H1 (cell line): ENCODE data around the gene ZNF709. TPM values are rescaled to one million over a fixed set of nuclear protein-coding genes. Genes with fewer than 3 reads are reported as not detected.

Experiments
- CTCF ChIA-PET: fragments of 300-600 bp; sonication (Branson Sonifier 250); formaldehyde crosslinking; loops from one replicate; lab custom pipeline; 2021; ENCODE audit not compliant: partially characterized antibody; lab: Charles Lee
- POLR2A ChIA-PET: fragments of 300-600 bp; sonication (Branson Sonifier 250); formaldehyde crosslinking; loops from one replicate; lab custom pipeline; 2021; ENCODE audit warnings: inconsistent platforms; ENCODE audit not compliant: partially characterized antibody; lab: Charles Lee
- DNase-seq, 2 experiments: peaks; one replicate each; pipeline versions ENCODE4 v3.0.0 to v3.0.0-alpha.2; 2010 to 2022; ENCODE audit warnings: low spot score in 2 of 2, low read depth in 1 of 2, mixed read lengths in 1 of 2
- FAIRE-seq: peaks from 2 replicates; lab custom pipeline; 2011; peaks lifted over from hg19 to GRCh38; lab: Jason Lieb, UNC
- H2AFZ ChIP-seq: 2 replicates; pipeline ENCODE4 v1.8.1; 2012; ENCODE audit warnings: low read length, inconsistent platforms
- H2AK5ac ChIP-seq: 2 replicates; pipeline ENCODE4 v1.6.1; 2013; ENCODE audit warnings: low read depth, low read length
- H2BK120ac ChIP-seq: replicated peaks from 2 replicates; pipeline ENCODE3; 2013; ENCODE audit warnings: low read depth, low read length, inconsistent platforms
- H2BK12ac ChIP-seq: 2 replicates; pipeline ENCODE4 v1.6.1; 2013; ENCODE audit warnings: low read depth, low read length
- H2BK15ac ChIP-seq: 2 replicates; pipeline ENCODE4 v1.6.1; 2013; ENCODE audit warnings: low read length
- H2BK20ac ChIP-seq: 2 replicates; pipeline ENCODE4 v1.6.1; 2013; ENCODE audit warnings: low read length
- H2BK5ac ChIP-seq: 2 replicates; pipeline ENCODE4 v1.6.1; 2013; ENCODE audit warnings: low read depth, low read length
- H3K14ac ChIP-seq: 2 replicates; pipeline ENCODE4 v1.6.1; 2013; ENCODE audit warnings: inconsistent platforms; ENCODE audit not compliant: insufficient read length
- H3K18ac ChIP-seq: 2 replicates; pipeline ENCODE4 v1.6.1; 2013; ENCODE audit warnings: low read length; ENCODE audit errors: extremely low read depth
- H3K23ac ChIP-seq: 2 replicates; pipeline ENCODE4 v1.6.1; 2013; ENCODE audit warnings: inconsistent platforms; ENCODE audit not compliant: insufficient read length
- H3K23me2 ChIP-seq: 2 replicates; pipeline ENCODE4 v1.6.1; 2013; ENCODE audit warnings: low read depth, low read length
- H3K27ac ChIP-seq: 2 replicates; pipeline ENCODE4 v1.6.1; 2011; ENCODE audit warnings: low read depth, low read length, inconsistent platforms
- H3K27me3 ChIP-seq, 4 experiments: replicated peaks in 1 of 4; 1 replicate in 1 of 4; 2 replicates in 3 of 4; pipeline versions ENCODE4 v1.6.1 to v1.8.1; 2011 to 2013; ENCODE audit warnings: low read length in 3 of 4, mild to moderate bottlenecking in 3 of 4, inconsistent platforms in 2 of 4, mixed read lengths in 2 of 4, moderate library complexity in 1 of 4; ENCODE audit not compliant: control insufficient read depth in 3 of 4, insufficient read depth in 3 of 4; ENCODE audit errors: extremely low read depth in 1 of 4
- H3K36me3 ChIP-seq, 4 experiments: 2 replicates each; pipeline versions ENCODE4 v1.6.1 to v1.8.1; 2011 to 2013; ENCODE audit warnings: mild to moderate bottlenecking in 4 of 4, low read length in 3 of 4, moderate library complexity in 2 of 4, control low read depth in 1 of 4, inconsistent platforms in 1 of 4; ENCODE audit not compliant: insufficient read depth in 4 of 4, control insufficient read depth in 2 of 4
- H3K4ac ChIP-seq: replicated peaks from 2 replicates; pipeline ENCODE3; 2013; ENCODE audit warnings: low read length, low read depth, mixed read lengths, inconsistent platforms; ENCODE audit not compliant: insufficient read length
- H3K4me1 ChIP-seq, 4 experiments: replicated peaks in 1 of 4; 1 replicate in 1 of 4; 2 replicates in 3 of 4; pipeline versions ENCODE4 v1.6.1 to v1.8.1; 2011 to 2013; ENCODE audit warnings: low read length in 3 of 4, inconsistent platforms in 2 of 4, mixed read lengths in 1 of 4; ENCODE audit not compliant: insufficient read depth in 4 of 4, control insufficient read depth in 3 of 4
- H3K4me2 ChIP-seq, 2 experiments: 2 replicates each; pipeline versions ENCODE4 v1.6.1 to v1.8.1; 2011 to 2013; ENCODE audit warnings: low read depth in 2 of 2, low read length in 2 of 2, control low read depth in 1 of 2, inconsistent platforms in 1 of 2, mild to moderate bottlenecking in 1 of 2; ENCODE audit not compliant: insufficient read depth in 1 of 2
- H3K4me3 ChIP-seq, 4 experiments: fragments of 200-600, 300-600 bp in 1 of 4; sonication (generic), shearing (Covaris generic), sonication (Bioruptor Twin) in 1 of 4; 2 replicates each; pipeline versions ENCODE4 v1.5.1 to v1.8.1; 2011 to 2016; ENCODE audit warnings: low read length in 4 of 4, low read depth in 3 of 4, control low read depth in 2 of 4, inconsistent platforms in 2 of 4, mild to moderate bottlenecking in 2 of 4, mixed read lengths in 1 of 4, moderate library complexity in 1 of 4; ENCODE audit not compliant: insufficient read depth in 2 of 4; ENCODE audit errors: extremely low read depth in 1 of 4
- H3K56ac ChIP-seq: replicated peaks from 2 replicates; pipeline ENCODE3; 2013; ENCODE audit warnings: low read depth, mild to moderate bottlenecking, mixed read lengths, low read length, inconsistent platforms; ENCODE audit not compliant: insufficient read length
- H3K79me1 ChIP-seq: 2 replicates; pipeline ENCODE4 v1.6.1; 2013; ENCODE audit warnings: low read depth, low read length, control low read depth
- H3K79me2 ChIP-seq, 2 experiments: 2 replicates each; pipeline versions ENCODE4 v1.6.1 to v1.8.1; 2012 to 2013; ENCODE audit warnings: low read length in 2 of 2, mild to moderate bottlenecking in 2 of 2, inconsistent platforms in 1 of 2; ENCODE audit not compliant: insufficient read depth in 2 of 2, control insufficient read depth in 1 of 2
- H3K9ac ChIP-seq, 4 experiments: replicated peaks in 1 of 4; 1 replicate in 1 of 4; 2 replicates in 3 of 4; pipeline versions ENCODE4 v1.6.1 to v1.8.1; 2011 to 2013; ENCODE audit warnings: low read depth in 3 of 4, low read length in 3 of 4, control low read depth in 2 of 4, mild to moderate bottlenecking in 2 of 4, moderate library complexity in 2 of 4, inconsistent platforms in 1 of 4; ENCODE audit errors: extremely low read depth in 1 of 4
- H3K9me3 ChIP-seq, 2 experiments: 2 replicates each; pipeline versions ENCODE4 v1.6.1 to v1.8.1; 2012 to 2013; ENCODE audit warnings: mild to moderate bottlenecking in 2 of 2, moderate library complexity in 2 of 2, control low read depth in 1 of 2, inconsistent platforms in 1 of 2, low read depth in 1 of 2, low read length in 1 of 2, mixed read lengths in 1 of 2; ENCODE audit not compliant: insufficient read depth in 2 of 2
- H4K20me1 ChIP-seq, 2 experiments: replicated peaks in 1 of 2; 2 replicates each; pipeline versions ENCODE3 to v1.8.1; 2011 to 2013; ENCODE audit warnings: inconsistent platforms in 2 of 2, low read length in 2 of 2, mild to moderate bottlenecking in 1 of 2; ENCODE audit not compliant: insufficient read depth in 2 of 2, control insufficient read depth in 1 of 2
- H4K5ac ChIP-seq: 2 replicates; pipeline ENCODE4 v1.6.1; 2013; ENCODE audit warnings: low read length, low read depth, mixed read lengths, inconsistent platforms; ENCODE audit not compliant: insufficient read length
- H4K8ac ChIP-seq: 2 replicates; pipeline ENCODE4 v1.8.0; 2013; ENCODE audit warnings: mild to moderate bottlenecking, moderate library complexity, low read length, inconsistent platforms; ENCODE audit not compliant: insufficient read depth; ENCODE audit errors: extremely low read depth
- H4K91ac ChIP-seq: replicated peaks from 2 replicates; pipeline ENCODE3; 2013; ENCODE audit warnings: low read length, mixed read lengths, inconsistent platforms; ENCODE audit not compliant: insufficient read length
- E2F6 ChIP-seq: IDR thresholded peaks from 2 replicates; pipeline ENCODE4 v1.6.1; 2012; ENCODE audit warnings: inconsistent platforms
- KDM4A ChIP-seq: IDR thresholded peaks from one replicate; pipeline ENCODE4 v1.7.1; 2012; ENCODE audit warnings: low read depth, mild to moderate bottlenecking, moderate library complexity, low read length, inconsistent platforms; ENCODE audit not compliant: severe bottlenecking
- NANOG ChIP-seq: IDR thresholded peaks from 2 replicates; pipeline ENCODE4 v1.6.1; 2011; ENCODE audit warnings: low read length, low read depth, mild to moderate bottlenecking, inconsistent platforms; ENCODE audit not compliant: insufficient read depth, poor library complexity, severe bottlenecking
- TAF1 ChIP-seq: IDR thresholded peaks from 2 replicates; pipeline ENCODE4 v1.6.1; 2011; ENCODE audit warnings: mild to moderate bottlenecking, low read depth, low read length
- ZNF274 ChIP-seq: IDR thresholded peaks from 2 replicates; pipeline ENCODE4 v1.7.0; 2012; ENCODE audit warnings: low read length, borderline replicate concordance; ENCODE audit errors: extremely low read depth
- WGBS, 2 experiments: shearing (Covaris generic) in 1 of 2; methylation state at CpG; one replicate each; pipeline versions ENCODE4 v1.1.6 to v1.1.7; 2013 to 2015; ENCODE audit warnings: low lambda C conversion rate in 2 of 2, mixed read lengths in 2 of 2, inconsistent platforms in 1 of 2, low coverage in 1 of 2, missing lambda C conversion rate in 1 of 2; ENCODE audit not compliant: insufficient replicate concordance in 2 of 2, insufficient coverage in 1 of 2, insufficient read length in 1 of 2; ENCODE audit errors: extremely low coverage in 1 of 2, missing lambda C conversion rate in 1 of 2; 5-methylcytosine and 5-hydroxymethylcytosine counted together
- polyA plus RNA-seq, 7 experiments: library from polyadenylated mRNA; depleted of rRNA in 3 of 7; stranded (reverse) in 5 of 7; unstranded in 2 of 7; fragments of >200 nt in 5 of 7; fragments of 200-250 nt in 2 of 7; gene quantifications; 1 replicate in 5 of 7; 2 replicates in 1 of 7; 4 replicates in 1 of 7; pipeline versions ENCODE4 v1.2.1 to v1.2.3, GENCODE V29; 2011 to 2013; ENCODE audit warnings: missing spikeins in 2 of 7, mixed read lengths in 2 of 7
- total RNA-seq: library from RNA; stranded (reverse); fragmentation: NEBNext Ultra II Directional; extraction: Animal tissue kit (Norgen Biotek cat#: 25700); gene quantifications from 2 replicates; pipeline ENCODE4 v1.2.1, GENCODE V29; 2021

The ZNF709 gene
- total and polyA plus RNA-seq, 2 of the 8 experiments (the other 6 are each of a cell fraction or from before 2014, with no cell fraction given), result 1.3 to 2.2 TPM

GRCh38 chr19:12481781-12482508 lies 2.7 kb downstream of the ZNF709 start:
- Histone ChIP-seq H3K79me2 (no peaks in the 10 kb centered on the region), H3K4ac (no peak overlapping the region), H3K36me3 (no peaks in the 10 kb centered on the region), H3K9me3 (no peaks in the 10 kb centered on the region), H3K27me3 (peaks cover 0 to 3% (median under 1%) of the 10 kb centered on the region in 4 experiments; a peak in 2 of 7 replicates), H3K27ac (no peak overlapping the region), H2AK5ac (no peak overlapping the region), H3K56ac (no peak overlapping the region), H3K9ac (no peak overlapping the region), H3K23ac (no peak overlapping the region), H2BK20ac (no peak overlapping the region), H3K4me1 (0 out of 7 replicates have a peak, but pooled peaks cover 0 to 1% (median 0%) of the 10 kb centered on the region in 4 experiments), H2BK120ac (no peak overlapping the region), H3K23me2 (peaks cover 7% of the 10 kb centered on the region), H2BK5ac (no peak overlapping the region), H3K18ac (no peak overlapping the region), H2BK12ac (no peak overlapping the region), H2BK15ac (no peak overlapping the region), H4K5ac (no peak overlapping the region), H3K79me1 (peaks cover 3% of the 10 kb centered on the region), H3K4me2 (no peak overlapping the region), H3K14ac (no peak overlapping the region), H4K8ac (no peak overlapping the region), H3K4me3 (no peak overlapping the region), H4K91ac (no peak overlapping the region), H2AFZ (no peak overlapping the region), H4K20me1 (no peaks in the 10 kb centered on the region)
- ChIA-PET POLR2A (interaction anchor here (1.0 to 2.8 kb wide), 4 partner anchors 13 to 188 kb away, joined by 3 to 9 read pairs (median 4); partner anchors contain the start of gene ZNF44), CTCF (interaction anchor here (0.6 to 1.9 kb wide), 2 partner anchors 13 to 641 kb away, joined by 5 read pairs; no protein-coding TSS in a partner anchor)
- 81% methylated on average over 3 of the region's 4 CpGs; no CpG with 5 or more reads in 1 of the 2 experiments for WGBS, 2 experiments
- FAIRE-seq, result no peak
- DNase-seq, result no peak
- TF ChIP-seq KDM4A, result no peak
- TF ChIP-seq TAF1, result no peak
- TF ChIP-seq E2F6, result no peak
- no peak for TF ChIP-seq ZNF274
- TF ChIP-seq NANOG, result no peak
